GM18867 (cell line): ENCODE measurements around the gene TSTD1.
"Not testable (repeated sequence)": the region's sequence is repeated elsewhere in the genome, so short reads cannot be mapped to it uniquely, and the experiment has no call there.

Experiments
- ATAC-seq: cut with Tn5 transposase; IDR thresholded peaks from one replicate; pipeline ENCODE4 v1.9.1; 2021; ENCODE audit warnings: mild to moderate bottlenecking, moderate library complexity; ENCODE audit not compliant: unreplicated experiment

The TSTD1 gene

GRCh38 chr1:161039154-161039545 is 386 bp upstream of the TSTD1 start:
- no peak for ATAC-seq

- ATAC-seq = no peak
These were observed 872 bp downstream of the TSTD1 start for GRCh38 chr1:161037661-161038522.

GRCh38 chr1:161033751-161034150 is 5.0 kb downstream of the TSTD1 start:
- no peak for ATAC-seq

- no peak for ATAC-seq
These were observed 6.4 kb downstream of the TSTD1 start for GRCh38 chr1:161032409-161032808.

- no peak for ATAC-seq
These were observed 6.9 kb downstream of the TSTD1 start for GRCh38 chr1:161031874-161032273.

GRCh38 chr1:161029466-161029865 is 9.3 kb downstream of the TSTD1 start:
- ATAC-seq = not testable (repeated sequence)

- not testable (repeated sequence) for ATAC-seq
These were observed 11.8 kb downstream of the TSTD1 start for GRCh38 chr1:161026954-161027353.

- ATAC-seq = not testable (repeated sequence)
These were observed 16.3 kb downstream of the TSTD1 start for GRCh38 chr1:161022432-161022831.

- ATAC-seq = no peak
These were observed 16.8 kb downstream of the TSTD1 start for GRCh38 chr1:161021970-161022353.

GRCh38 chr1:161021165-161021969 is 17.4 kb downstream of the TSTD1 start:
- peak; percentile 93 for ATAC-seq

GRCh38 chr1:161020509-161021164 is 18.1 kb downstream of the TSTD1 start, which contains the start of gene F11R:
TSS of gene F11R (minus strand) at chr1:161021152. CDS start at chr1:161021073, 79 bp downstream.
- peak; percentile 25 for ATAC-seq

- ATAC-seq = no peak
These were observed 18.8 kb downstream of the TSTD1 start for GRCh38 chr1:161019751-161020495.

- not testable (repeated sequence) for ATAC-seq
These were observed 19.6 kb downstream of the TSTD1 start for GRCh38 chr1:161019111-161019660.

- no peak for ATAC-seq
These were observed 20.2 kb downstream of the TSTD1 start for GRCh38 chr1:161018631-161018930.

GRCh38 chr1:161017756-161018630 is 20.8 kb downstream of the TSTD1 start:
- no peak for ATAC-seq

- ATAC-seq = not testable (repeated sequence)
These were observed 21.6 kb downstream of the TSTD1 start for GRCh38 chr1:161017181-161017580.

- not testable (repeated sequence) for ATAC-seq
These were observed 22.1 kb downstream of the TSTD1 start for GRCh38 chr1:161016683-161017082.

- ATAC-seq = peak; percentile 86
These were observed 25.1 kb downstream of the TSTD1 start for GRCh38 chr1:161013488-161014230.

- ATAC-seq = no peak
These were observed 25.7 kb downstream of the TSTD1 start for GRCh38 chr1:161013131-161013487.
